Measurements from ENCODE around the gene METAP1.

DNA sequence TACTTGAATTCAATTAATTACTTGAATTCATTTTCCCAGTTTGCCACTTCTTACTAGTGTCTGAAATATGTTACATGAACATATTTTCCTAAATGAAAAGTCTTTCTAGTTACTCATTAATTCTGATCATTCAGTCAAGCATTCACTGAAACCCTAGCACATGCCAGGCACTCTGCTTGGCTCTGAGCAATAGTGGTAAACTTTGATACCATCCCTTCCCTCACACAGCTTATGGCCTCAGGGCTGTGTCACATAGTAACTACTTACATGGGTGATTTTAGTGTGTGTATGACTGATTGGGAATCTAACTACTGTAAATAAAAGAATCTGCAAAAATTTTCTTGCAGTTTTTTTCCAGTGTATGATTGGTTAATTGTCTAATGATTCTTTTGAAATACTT lies 32.7 kb downstream of the METAP1 start:
- TF ChIP-seq, protein P1, sequence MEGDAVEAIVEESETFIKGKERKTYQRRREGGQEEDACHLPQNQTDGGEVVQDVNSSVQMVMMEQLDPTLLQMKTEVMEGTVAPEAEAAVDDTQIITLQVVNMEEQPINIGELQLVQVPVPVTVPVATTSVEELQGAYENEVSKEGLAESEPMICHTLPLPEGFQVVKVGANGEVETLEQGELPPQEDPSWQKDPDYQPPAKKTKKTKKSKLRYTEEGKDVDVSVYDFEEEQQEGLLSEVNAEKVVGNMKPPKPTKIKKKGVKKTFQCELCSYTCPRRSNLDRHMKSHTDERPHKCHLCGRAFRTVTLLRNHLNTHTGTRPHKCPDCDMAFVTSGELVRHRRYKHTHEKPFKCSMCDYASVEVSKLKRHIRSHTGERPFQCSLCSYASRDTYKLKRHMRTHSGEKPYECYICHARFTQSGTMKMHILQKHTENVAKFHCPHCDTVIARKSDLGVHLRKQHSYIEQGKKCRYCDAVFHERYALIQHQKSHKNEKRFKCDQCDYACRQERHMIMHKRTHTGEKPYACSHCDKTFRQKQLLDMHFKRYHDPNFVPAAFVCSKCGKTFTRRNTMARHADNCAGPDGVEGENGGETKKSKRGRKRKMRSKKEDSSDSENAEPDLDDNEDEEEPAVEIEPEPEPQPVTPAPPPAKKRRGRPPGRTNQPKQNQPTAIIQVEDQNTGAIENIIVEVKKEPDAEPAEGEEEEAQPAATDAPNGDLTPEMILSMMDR (IDR thresholded peaks at IDR 0.05; ENCODE audit: insufficient read depth, low read length), result no peak
- no peak for TF ChIP-seq POLR2AphosphoS5 (IDR thresholded peaks at IDR 0.05; ENCODE audit: low read depth)
- TF ChIP-seq, protein P2, sequence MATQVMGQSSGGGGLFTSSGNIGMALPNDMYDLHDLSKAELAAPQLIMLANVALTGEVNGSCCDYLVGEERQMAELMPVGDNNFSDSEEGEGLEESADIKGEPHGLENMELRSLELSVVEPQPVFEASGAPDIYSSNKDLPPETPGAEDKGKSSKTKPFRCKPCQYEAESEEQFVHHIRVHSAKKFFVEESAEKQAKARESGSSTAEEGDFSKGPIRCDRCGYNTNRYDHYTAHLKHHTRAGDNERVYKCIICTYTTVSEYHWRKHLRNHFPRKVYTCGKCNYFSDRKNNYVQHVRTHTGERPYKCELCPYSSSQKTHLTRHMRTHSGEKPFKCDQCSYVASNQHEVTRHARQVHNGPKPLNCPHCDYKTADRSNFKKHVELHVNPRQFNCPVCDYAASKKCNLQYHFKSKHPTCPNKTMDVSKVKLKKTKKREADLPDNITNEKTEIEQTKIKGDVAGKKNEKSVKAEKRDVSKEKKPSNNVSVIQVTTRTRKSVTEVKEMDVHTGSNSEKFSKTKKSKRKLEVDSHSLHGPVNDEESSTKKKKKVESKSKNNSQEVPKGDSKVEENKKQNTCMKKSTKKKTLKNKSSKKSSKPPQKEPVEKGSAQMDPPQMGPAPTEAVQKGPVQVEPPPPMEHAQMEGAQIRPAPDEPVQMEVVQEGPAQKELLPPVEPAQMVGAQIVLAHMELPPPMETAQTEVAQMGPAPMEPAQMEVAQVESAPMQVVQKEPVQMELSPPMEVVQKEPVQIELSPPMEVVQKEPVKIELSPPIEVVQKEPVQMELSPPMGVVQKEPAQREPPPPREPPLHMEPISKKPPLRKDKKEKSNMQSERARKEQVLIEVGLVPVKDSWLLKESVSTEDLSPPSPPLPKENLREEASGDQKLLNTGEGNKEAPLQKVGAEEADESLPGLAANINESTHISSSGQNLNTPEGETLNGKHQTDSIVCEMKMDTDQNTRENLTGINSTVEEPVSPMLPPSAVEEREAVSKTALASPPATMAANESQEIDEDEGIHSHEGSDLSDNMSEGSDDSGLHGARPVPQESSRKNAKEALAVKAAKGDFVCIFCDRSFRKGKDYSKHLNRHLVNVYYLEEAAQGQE (IDR thresholded peaks at IDR 0.05; ENCODE audit: insufficient replicate concordance, low read depth), result no peak
- no peak for TF ChIP-seq GABPA (IDR thresholded peaks at IDR 0.05; ENCODE audit: low read depth)
